Fibroblast of pulmonary artery (primary cell): ENCODE measurements around the gene PTPRT.

Experiments used
- DNase-seq: peaks from one replicate; pipeline ENCODE4 v3.0.0-alpha.2; 2010; ENCODE audit warnings: low read depth
- H3K4me3 ChIP-seq: replicated peaks from 2 replicates; pipeline ENCODE4 v1.5.1; 2011; ENCODE audit warnings: low read depth, mild to moderate bottlenecking, control low read depth, low read length, moderate library complexity
- TF ChIP-seq, protein P1 (sequence below): IDR thresholded peaks from 2 replicates; pipeline ENCODE4 v1.5.1; 2011; ENCODE audit warnings: mild to moderate bottlenecking, control low read depth, low read length, inconsistent platforms; ENCODE audit errors: missing control alignments

Gene PTPRT

DNA sequence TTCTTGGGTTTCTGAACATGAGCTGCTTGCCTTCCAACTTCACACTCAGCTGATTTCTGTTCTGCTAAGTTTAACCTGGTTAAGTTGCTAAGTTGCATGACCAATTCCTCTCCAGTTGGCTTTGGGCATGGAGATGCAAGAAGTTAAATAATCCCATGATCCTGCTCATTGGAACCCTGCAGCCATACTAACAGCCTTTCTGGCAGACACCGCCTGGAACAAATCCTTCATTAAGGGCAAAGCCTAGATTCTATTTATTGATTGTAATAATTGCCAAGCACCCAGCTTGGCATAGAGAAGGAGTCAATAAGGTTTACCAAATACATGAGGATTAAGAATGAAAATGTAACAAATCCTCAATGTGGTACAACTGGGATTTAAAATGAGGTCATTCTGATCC, 829.1 kb downstream of the PTPRT start:
- H3K4me3 ChIP-seq = no peak overlapping the region
- TF ChIP-seq, protein P1, sequence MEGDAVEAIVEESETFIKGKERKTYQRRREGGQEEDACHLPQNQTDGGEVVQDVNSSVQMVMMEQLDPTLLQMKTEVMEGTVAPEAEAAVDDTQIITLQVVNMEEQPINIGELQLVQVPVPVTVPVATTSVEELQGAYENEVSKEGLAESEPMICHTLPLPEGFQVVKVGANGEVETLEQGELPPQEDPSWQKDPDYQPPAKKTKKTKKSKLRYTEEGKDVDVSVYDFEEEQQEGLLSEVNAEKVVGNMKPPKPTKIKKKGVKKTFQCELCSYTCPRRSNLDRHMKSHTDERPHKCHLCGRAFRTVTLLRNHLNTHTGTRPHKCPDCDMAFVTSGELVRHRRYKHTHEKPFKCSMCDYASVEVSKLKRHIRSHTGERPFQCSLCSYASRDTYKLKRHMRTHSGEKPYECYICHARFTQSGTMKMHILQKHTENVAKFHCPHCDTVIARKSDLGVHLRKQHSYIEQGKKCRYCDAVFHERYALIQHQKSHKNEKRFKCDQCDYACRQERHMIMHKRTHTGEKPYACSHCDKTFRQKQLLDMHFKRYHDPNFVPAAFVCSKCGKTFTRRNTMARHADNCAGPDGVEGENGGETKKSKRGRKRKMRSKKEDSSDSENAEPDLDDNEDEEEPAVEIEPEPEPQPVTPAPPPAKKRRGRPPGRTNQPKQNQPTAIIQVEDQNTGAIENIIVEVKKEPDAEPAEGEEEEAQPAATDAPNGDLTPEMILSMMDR = no peak
- no peak for DNase-seq

GRCh38 chr20:42359617-42360016, 830.1 kb downstream of the PTPRT start:
- TF ChIP-seq, protein P1 = no peak
- H3K4me3 ChIP-seq = no peak overlapping the region
- DNase-seq = no peak

- no peak overlapping the region for H3K4me3 ChIP-seq
- DNase-seq = no peak
- TF ChIP-seq, protein P1 = no peak
These were observed 837.6 kb downstream of the PTPRT start for GRCh38 chr20:42352096-42352495.

DNA sequence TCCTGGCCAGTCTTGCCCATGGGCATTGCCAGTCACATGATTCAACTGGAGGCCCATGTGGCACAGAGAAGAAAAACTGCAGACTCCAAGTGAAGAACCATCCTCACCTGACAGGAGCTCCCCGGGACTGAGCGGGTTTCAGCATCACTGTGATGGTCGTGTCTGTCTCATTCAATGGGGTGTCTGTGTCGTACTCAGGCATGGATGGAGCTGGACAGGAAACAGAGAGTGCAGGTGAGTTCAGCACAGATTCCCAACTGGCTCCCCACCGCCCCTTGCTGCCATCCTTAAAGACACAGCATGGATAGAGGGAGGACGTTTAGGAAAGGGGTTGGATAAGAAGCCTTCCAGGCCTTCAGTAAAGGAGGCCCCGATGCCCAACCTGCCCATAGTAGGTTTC, 839.2 kb downstream of the PTPRT start:
- H3K4me3 ChIP-seq = no peak overlapping the region
- TF ChIP-seq, protein P1 = no peak
- DNase-seq = no peak

- H3K4me3 ChIP-seq = no peak overlapping the region
- DNase-seq = no peak
- TF ChIP-seq, protein P1 = no peak
These were observed 843.2 kb downstream of the PTPRT start for GRCh38 chr20:42346189-42347170.

DNA sequence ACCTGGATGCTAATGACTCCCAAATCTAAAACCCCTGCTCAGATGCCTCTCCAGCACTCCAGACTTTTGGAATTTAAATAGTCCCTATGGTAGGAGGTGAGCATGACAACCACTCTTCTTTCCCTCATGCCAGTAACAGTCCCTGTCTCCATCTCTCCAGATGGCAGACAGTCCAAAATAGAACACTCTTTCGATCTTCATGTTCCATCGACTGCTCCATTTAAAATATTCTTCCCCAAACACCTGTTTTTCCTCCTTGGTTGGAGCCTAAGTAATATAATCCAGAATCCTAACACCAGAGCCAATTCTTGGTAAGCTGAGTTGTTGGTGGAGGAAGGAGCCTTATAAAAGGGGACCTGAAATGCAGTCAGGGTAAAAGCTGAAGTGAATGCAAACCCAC, 848.1 kb downstream of the PTPRT start:
- TF ChIP-seq, protein P1 = no peak
- H3K4me3 ChIP-seq = no peak overlapping the region
- no peak for DNase-seq

DNA sequence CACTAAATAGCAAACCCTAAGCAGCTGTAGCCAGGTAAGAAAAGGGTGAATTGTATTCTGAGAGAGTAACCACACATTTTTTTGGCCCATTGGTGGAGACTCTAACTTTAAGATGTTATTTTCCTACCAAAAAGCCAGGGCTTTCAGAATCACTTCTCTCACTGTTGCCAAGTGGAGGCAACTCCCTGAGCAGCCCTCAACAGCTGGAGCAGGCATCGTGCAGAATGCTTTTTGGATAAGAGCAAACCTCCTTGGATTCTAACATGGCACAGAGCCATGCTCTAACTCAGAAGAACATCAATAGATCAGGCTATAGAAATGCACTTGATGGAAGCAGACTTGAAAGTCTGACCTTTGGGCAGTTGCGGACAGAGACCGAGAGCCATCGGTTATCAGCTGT, 849.3 kb downstream of the PTPRT start:
- no peak for DNase-seq
- no peak overlapping the region for H3K4me3 ChIP-seq
- TF ChIP-seq, protein P1 = no peak
